ENCODE measurements around the gene HOMER2.
A peak's percentile ranks its signal among the peaks of the same experiment; 100 is the strongest.

HOMER2 gene

GRCh38 chr15:82958638-82959037 lies 6.1 kb upstream of the HOMER2 start:
- no peak for TF ChIP-seq CTCF (conservative IDR thresholded peaks at IDR 0.05; ENCODE audit: control insufficient read depth, insufficient read depth, low read depth, low read length)
- H3K4me3 ChIP-seq (ENCODE audit: control insufficient read depth, low read depth, low read length): no peak overlapping the region
- no peak for DNase-seq (ENCODE audit: low read depth)

GRCh38 chr15:82951472-82952157 lies 905 bp downstream of the HOMER2 start:
- peak; percentile 6 for DNase-seq (ENCODE audit: low read depth)
- peak overlapping the region; percentile 2 for H3K4me3 ChIP-seq (ENCODE audit: control insufficient read depth, low read depth, low read length)

GRCh38 chr15:82950746-82951370 lies 1.7 kb downstream of the HOMER2 start:
- no peak for DNase-seq (ENCODE audit: low read depth)

More at GRCh38 chr15:82951472-82952157, 905 bp downstream of the HOMER2 start:
- TF ChIP-seq CTCF (conservative IDR thresholded peaks at IDR 0.05; ENCODE audit: control insufficient read depth, insufficient read depth, low read depth, low read length): no peak

GRCh38 chr15:82950295-82950694 lies 2.2 kb downstream of the HOMER2 start:
- no peak overlapping the region for H3K4me3 ChIP-seq (ENCODE audit: control insufficient read depth, low read depth, low read length)
- no peak for DNase-seq (ENCODE audit: low read depth)
- no peak for TF ChIP-seq CTCF (conservative IDR thresholded peaks at IDR 0.05; ENCODE audit: control insufficient read depth, insufficient read depth, low read depth, low read length)

More at GRCh38 chr15:82950746-82951370, 1.7 kb downstream of the HOMER2 start:
- no peak overlapping the region for H3K4me3 ChIP-seq (ENCODE audit: control insufficient read depth, low read depth, low read length)
- TF ChIP-seq CTCF (conservative IDR thresholded peaks at IDR 0.05; ENCODE audit: control insufficient read depth, insufficient read depth, low read depth, low read length): no peak

- DNase-seq (ENCODE audit: low read depth): no peak
- H3K4me3 ChIP-seq (ENCODE audit: control insufficient read depth, low read depth, low read length): no peak overlapping the region
- no peak for TF ChIP-seq CTCF (conservative IDR thresholded peaks at IDR 0.05; ENCODE audit: control insufficient read depth, insufficient read depth, low read depth, low read length)
Measured at GRCh38 chr15:82946155-82946701, 6.3 kb downstream of the HOMER2 start.

- H3K4me3 ChIP-seq (ENCODE audit: control insufficient read depth, low read depth, low read length): no peak overlapping the region
- TF ChIP-seq CTCF (conservative IDR thresholded peaks at IDR 0.05; ENCODE audit: control insufficient read depth, insufficient read depth, low read depth, low read length): no peak
- no peak for DNase-seq (ENCODE audit: low read depth)
Measured at GRCh38 chr15:82945326-82945725, 7.2 kb downstream of the HOMER2 start.

All from fibroblast of mammary gland (primary cell).